ENCODE results near the gene AGPAT1. TPM values are rescaled to one million over a fixed set of nuclear protein-coding genes. Genes with fewer than 3 reads are reported as not detected.
A peak's percentile ranks its signal among the peaks of the same experiment; 100 is the strongest.

The AGPAT1 gene
- total and polyA plus RNA-seq, 2 of the 13 experiments (the other 11 are each of a cell fraction or from before 2014, with no cell fraction given): 51.3 to 139 TPM

DNA sequence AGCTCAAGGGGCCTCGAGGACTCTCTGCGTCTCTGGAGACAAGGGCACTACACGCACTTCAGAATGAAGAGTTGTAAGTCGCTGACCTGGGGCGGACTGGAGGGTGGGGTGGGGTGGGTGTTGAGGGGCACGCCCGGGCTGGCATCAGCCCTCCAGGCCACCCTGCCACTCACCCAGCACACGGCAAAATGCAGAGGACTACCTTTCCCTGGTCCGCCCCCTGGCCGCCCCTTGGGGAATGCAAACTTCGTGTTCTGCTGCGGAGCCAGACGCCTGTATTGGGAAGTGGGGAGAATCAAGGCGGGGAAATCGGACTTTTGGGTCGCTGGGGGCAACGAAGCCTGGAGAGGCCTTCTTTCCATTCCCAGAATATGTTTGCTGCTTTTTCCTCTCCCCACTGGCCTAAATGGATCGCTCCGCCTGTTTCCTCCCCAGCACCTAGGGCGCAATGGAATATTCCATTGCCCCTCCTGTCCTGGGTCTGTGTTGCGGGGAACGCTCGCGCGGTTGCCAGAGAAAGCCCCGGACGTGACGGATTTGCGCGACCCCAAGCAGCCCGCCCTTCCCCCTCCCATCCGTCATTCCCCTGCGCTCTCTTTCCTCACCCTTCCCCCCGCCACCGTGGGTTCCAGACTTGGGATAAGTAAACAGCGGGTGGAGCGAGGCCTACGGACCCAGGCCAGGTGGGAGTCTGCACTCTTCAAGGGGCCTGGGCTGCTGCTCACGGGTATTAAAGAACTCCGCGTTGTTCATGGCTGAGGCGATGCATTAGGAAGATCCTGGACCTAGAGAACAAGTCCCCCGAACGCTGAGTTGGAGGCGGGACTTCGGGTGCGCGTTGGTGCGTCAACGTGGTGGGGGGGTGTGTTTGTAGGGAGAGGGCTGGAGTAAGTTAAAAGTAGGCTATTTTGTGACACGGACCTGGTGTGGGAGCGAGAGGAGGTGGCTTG lies 22.0 kb downstream of the AGPAT1 start, which contains the start of gene PPT2 (continued):
- TF ChIP-seq, protein P1, sequence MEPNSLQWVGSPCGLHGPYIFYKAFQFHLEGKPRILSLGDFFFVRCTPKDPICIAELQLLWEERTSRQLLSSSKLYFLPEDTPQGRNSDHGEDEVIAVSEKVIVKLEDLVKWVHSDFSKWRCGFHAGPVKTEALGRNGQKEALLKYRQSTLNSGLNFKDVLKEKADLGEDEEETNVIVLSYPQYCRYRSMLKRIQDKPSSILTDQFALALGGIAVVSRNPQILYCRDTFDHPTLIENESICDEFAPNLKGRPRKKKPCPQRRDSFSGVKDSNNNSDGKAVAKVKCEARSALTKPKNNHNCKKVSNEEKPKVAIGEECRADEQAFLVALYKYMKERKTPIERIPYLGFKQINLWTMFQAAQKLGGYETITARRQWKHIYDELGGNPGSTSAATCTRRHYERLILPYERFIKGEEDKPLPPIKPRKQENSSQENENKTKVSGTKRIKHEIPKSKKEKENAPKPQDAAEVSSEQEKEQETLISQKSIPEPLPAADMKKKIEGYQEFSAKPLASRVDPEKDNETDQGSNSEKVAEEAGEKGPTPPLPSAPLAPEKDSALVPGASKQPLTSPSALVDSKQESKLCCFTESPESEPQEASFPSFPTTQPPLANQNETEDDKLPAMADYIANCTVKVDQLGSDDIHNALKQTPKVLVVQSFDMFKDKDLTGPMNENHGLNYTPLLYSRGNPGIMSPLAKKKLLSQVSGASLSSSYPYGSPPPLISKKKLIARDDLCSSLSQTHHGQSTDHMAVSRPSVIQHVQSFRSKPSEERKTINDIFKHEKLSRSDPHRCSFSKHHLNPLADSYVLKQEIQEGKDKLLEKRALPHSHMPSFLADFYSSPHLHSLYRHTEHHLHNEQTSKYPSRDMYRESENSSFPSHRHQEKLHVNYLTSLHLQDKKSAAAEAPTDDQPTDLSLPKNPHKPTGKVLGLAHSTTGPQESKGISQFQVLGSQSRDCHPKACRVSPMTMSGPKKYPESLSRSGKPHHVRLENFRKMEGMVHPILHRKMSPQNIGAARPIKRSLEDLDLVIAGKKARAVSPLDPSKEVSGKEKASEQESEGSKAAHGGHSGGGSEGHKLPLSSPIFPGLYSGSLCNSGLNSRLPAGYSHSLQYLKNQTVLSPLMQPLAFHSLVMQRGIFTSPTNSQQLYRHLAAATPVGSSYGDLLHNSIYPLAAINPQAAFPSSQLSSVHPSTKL (CRISPR knock-in tag; IDR thresholded peaks at IDR 0.05): peak; percentile 48; the same call in 1 of the 2 replicates
- no peak for TF ChIP-seq PAF1 (CRISPR knock-in tag; IDR thresholded peaks at IDR 0.05)
- TF ChIP-seq GATAD1 (CRISPR knock-in tag; IDR thresholded peaks at IDR 0.05): peak; percentile 91
- TF ChIP-seq, protein P2, sequence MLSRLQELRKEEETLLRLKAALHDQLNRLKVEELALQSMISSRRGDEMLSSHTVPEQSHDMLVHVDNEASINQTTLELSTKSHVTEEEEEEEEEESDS (CRISPR knock-in tag; IDR thresholded peaks at IDR 0.05; ENCODE audit: borderline replicate concordance): no peak
- TF ChIP-seq NPAS2 (CRISPR knock-in tag; IDR thresholded peaks at IDR 0.05; ENCODE audit: borderline replicate concordance): no peak
- TF ChIP-seq SRSF1 (optimal IDR thresholded peaks at IDR 0.05; ENCODE audit: low read depth, low read length): no peak
- peak; percentile 73 for TF ChIP-seq MAZ (IDR thresholded peaks at IDR 0.05; ENCODE audit: borderline replicate concordance, low read depth, low read length)
- TF ChIP-seq MAZ (CRISPR knock-in tag; IDR thresholded peaks at IDR 0.05; ENCODE audit: low read depth): peak; percentile 68
- TF ChIP-seq, protein P3, sequence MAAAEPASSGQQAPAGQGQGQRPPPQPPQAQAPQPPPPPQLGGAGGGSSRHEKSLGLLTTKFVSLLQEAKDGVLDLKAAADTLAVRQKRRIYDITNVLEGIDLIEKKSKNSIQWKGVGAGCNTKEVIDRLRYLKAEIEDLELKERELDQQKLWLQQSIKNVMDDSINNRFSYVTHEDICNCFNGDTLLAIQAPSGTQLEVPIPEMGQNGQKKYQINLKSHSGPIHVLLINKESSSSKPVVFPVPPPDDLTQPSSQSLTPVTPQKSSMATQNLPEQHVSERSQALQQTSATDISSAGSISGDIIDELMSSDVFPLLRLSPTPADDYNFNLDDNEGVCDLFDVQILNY (CRISPR knock-in tag; conservative IDR thresholded peaks at IDR 0.05): no peak
- TF ChIP-seq, protein P4, sequence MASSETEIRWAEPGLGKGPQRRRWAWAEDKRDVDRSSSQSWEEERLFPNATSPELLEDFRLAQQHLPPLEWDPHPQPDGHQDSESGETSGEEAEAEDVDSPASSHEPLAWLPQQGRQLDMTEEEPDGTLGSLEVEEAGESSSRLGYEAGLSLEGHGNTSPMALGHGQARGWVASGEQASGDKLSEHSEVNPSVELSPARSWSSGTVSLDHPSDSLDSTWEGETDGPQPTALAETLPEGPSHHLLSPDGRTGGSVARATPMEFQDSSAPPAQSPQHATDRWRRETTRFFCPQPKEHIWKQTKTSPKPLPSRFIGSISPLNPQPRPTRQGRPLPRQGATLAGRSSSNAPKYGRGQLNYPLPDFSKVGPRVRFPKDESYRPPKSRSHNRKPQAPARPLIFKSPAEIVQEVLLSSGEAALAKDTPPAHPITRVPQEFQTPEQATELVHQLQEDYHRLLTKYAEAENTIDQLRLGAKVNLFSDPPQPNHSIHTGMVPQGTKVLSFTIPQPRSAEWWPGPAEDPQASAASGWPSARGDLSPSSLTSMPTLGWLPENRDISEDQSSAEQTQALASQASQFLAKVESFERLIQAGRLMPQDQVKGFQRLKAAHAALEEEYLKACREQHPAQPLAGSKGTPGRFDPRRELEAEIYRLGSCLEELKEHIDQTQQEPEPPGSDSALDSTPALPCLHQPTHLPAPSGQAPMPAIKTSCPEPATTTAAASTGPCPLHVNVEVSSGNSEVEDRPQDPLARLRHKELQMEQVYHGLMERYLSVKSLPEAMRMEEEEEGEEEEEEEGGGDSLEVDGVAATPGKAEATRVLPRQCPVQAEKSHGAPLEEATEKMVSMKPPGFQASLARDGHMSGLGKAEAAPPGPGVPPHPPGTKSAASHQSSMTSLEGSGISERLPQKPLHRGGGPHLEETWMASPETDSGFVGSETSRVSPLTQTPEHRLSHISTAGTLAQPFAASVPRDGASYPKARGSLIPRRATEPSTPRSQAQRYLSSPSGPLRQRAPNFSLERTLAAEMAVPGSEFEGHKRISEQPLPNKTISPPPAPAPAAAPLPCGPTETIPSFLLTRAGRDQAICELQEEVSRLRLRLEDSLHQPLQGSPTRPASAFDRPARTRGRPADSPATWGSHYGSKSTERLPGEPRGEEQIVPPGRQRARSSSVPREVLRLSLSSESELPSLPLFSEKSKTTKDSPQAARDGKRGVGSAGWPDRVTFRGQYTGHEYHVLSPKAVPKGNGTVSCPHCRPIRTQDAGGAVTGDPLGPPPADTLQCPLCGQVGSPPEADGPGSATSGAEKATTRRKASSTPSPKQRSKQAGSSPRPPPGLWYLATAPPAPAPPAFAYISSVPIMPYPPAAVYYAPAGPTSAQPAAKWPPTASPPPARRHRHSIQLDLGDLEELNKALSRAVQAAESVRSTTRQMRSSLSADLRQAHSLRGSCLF (CRISPR knock-in tag; IDR thresholded peaks at IDR 0.05; ENCODE audit: borderline replicate concordance): peak; percentile 24; the same call in 1 of the 2 replicates
- TF ChIP-seq MEIS1 (CRISPR knock-in tag; IDR thresholded peaks at IDR 0.05; ENCODE audit: borderline replicate concordance): peak; percentile 80; the same call in 1 of the 2 replicates
- TF ChIP-seq BORCS8-MEF2B (CRISPR knock-in tag; IDR thresholded peaks at IDR 0.05): peak; percentile 17; the same call in 1 of the 2 replicates
- TF ChIP-seq EED (CRISPR knock-in tag; IDR thresholded peaks at IDR 0.05): no peak; the same call in 1 of the 2 replicates
- no peak for TF ChIP-seq ZNF44 (CRISPR knock-in tag; IDR thresholded peaks at IDR 0.05)
- TF ChIP-seq ZNF136 (CRISPR knock-in tag; IDR thresholded peaks at IDR 0.05; ENCODE audit: low read depth): peak; percentile 77
- TF ChIP-seq HDAC2 (CRISPR knock-in tag; IDR thresholded peaks at IDR 0.05): peak; percentile 79
- 0 out of 2 replicates have a peak, but pooled peaks have one; percentile 37 for TF ChIP-seq FOXA1 (IDR thresholded peaks at IDR 0.05)
- TF ChIP-seq FOXA1 (CRISPR knock-in tag; IDR thresholded peaks at IDR 0.05): peak; percentile 97
- TF ChIP-seq SRY (CRISPR knock-in tag; IDR thresholded peaks at IDR 0.05): no peak
